ENCODE results near the gene GRB10. TPM values are rescaled to one million over a fixed set of nuclear protein-coding genes. Genes with fewer than 3 reads are reported as not detected.

Gene GRB10
- total and polyA plus RNA-seq, 2 of the 8 experiments (the other 6 are each of a cell fraction or from before 2014, with no cell fraction given) = 35.7 to 97.0 TPM

- Histone ChIP-seq H3K79me2 (ENCODE audit: control insufficient read depth in 1 of 2, insufficient read depth in 2 of 2, low read length in 2 of 2) (no peaks in the 10 kb centered on the region), H4K8ac (ENCODE audit: extremely low read depth, insufficient read depth, low read length) (no peak overlapping the region), H3K27ac (ENCODE audit: low read depth, low read length) (no peak overlapping the region), H3K14ac (ENCODE audit: insufficient read length) (no peak overlapping the region), H3K18ac (ENCODE audit: extremely low read depth, low read length) (no peak overlapping the region), H4K20me1 (replicated peaks in 1 of 2; ENCODE audit: control insufficient read depth in 1 of 2, insufficient read depth in 2 of 2, low read length in 2 of 2) (no peaks in the 10 kb centered on the region), H2BK5ac (ENCODE audit: low read depth, low read length) (no peak overlapping the region), H3K56ac (replicated peaks; ENCODE audit: insufficient read length, low read depth, low read length) (no peak overlapping the region), H3K4ac (replicated peaks; ENCODE audit: insufficient read length, low read depth, low read length) (no peak overlapping the region), H2BK20ac (ENCODE audit: low read length) (no peak overlapping the region), H3K27me3 (replicated peaks in 1 of 4; ENCODE audit: control insufficient read depth in 3 of 4, extremely low read depth in 1 of 4, insufficient read depth in 3 of 4, low read length in 3 of 4) (no peaks in the 10 kb centered on the region), H3K23ac (ENCODE audit: insufficient read length) (no peak overlapping the region), H3K79me1 (ENCODE audit: low read depth, low read length) (no peaks in the 10 kb centered on the region), H3K23me2 (ENCODE audit: low read depth, low read length) (no peaks in the 10 kb centered on the region), H3K4me2 (ENCODE audit: insufficient read depth in 1 of 2, low read depth in 2 of 2, low read length in 2 of 2) (no peak overlapping the region), H2BK120ac (replicated peaks; ENCODE audit: low read depth, low read length) (no peak overlapping the region), H2BK12ac (ENCODE audit: low read depth, low read length) (no peak overlapping the region), H4K5ac (ENCODE audit: insufficient read length, low read depth, low read length) (no peak overlapping the region), H2BK15ac (ENCODE audit: low read length) (no peak overlapping the region), H3K9ac (replicated peaks in 1 of 4; ENCODE audit: extremely low read depth in 1 of 4, low read depth in 3 of 4, low read length in 3 of 4) (no peak overlapping the region), H3K4me3 (ENCODE audit: extremely low read depth in 1 of 4, insufficient read depth in 2 of 4, low read depth in 3 of 4, low read length in 4 of 4) (no peak overlapping the region), H2AFZ (ENCODE audit: low read length) (no peak overlapping the region), H2AK5ac (ENCODE audit: low read depth, low read length) (no peak overlapping the region), H4K91ac (replicated peaks; ENCODE audit: insufficient read length, low read length) (no peak overlapping the region), H3K4me1 (replicated peaks in 1 of 4; ENCODE audit: control insufficient read depth in 3 of 4, insufficient read depth in 4 of 4, low read length in 3 of 4) (peaks cover 0 to 7% (median 0%) of the 10 kb centered on the region in 4 experiments; a peak in 1 of 7 replicates), H3K36me3 (ENCODE audit: control insufficient read depth in 2 of 4, insufficient read depth in 4 of 4, low read length in 3 of 4) (no peaks in the 10 kb centered on the region), H3K9me3 (ENCODE audit: insufficient read depth in 2 of 2, low read depth in 1 of 2, low read length in 1 of 2) (no peaks in the 10 kb centered on the region)
- FAIRE-seq (no peak), DNase-seq (ENCODE audit: low read depth in 1 of 2, low spot score in 2 of 2) (no peak)
- CTCF ChIA-PET (ENCODE audit: partially characterized antibody) = no interaction called here
- TF ChIP-seq, protein P1, sequence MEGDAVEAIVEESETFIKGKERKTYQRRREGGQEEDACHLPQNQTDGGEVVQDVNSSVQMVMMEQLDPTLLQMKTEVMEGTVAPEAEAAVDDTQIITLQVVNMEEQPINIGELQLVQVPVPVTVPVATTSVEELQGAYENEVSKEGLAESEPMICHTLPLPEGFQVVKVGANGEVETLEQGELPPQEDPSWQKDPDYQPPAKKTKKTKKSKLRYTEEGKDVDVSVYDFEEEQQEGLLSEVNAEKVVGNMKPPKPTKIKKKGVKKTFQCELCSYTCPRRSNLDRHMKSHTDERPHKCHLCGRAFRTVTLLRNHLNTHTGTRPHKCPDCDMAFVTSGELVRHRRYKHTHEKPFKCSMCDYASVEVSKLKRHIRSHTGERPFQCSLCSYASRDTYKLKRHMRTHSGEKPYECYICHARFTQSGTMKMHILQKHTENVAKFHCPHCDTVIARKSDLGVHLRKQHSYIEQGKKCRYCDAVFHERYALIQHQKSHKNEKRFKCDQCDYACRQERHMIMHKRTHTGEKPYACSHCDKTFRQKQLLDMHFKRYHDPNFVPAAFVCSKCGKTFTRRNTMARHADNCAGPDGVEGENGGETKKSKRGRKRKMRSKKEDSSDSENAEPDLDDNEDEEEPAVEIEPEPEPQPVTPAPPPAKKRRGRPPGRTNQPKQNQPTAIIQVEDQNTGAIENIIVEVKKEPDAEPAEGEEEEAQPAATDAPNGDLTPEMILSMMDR (IDR thresholded peaks at IDR 0.05; ENCODE audit: control extremely low read depth in 1 of 3, insufficient read depth in 1 of 3, low read depth in 1 of 3, low read length in 3 of 3) = no peak
- TF ChIP-seq SP1 (IDR thresholded peaks at IDR 0.05; ENCODE audit: low read depth, low read length) (no peak), EGR1 (IDR thresholded peaks at IDR 0.05; ENCODE audit: borderline replicate concordance, low read depth, low read length) (no peak), RXRA (IDR thresholded peaks at IDR 0.05; ENCODE audit: insufficient read depth, low read depth, low read length) (no peak), NRF1 (IDR thresholded peaks at IDR 0.05; ENCODE audit: low read depth, low read length) (no peak), TAF1 (IDR thresholded peaks at IDR 0.05; ENCODE audit: low read depth, low read length) (no peak), MAX (IDR thresholded peaks at IDR 0.05) (no peak), PHF8 (conservative IDR thresholded peaks at IDR 0.05; ENCODE audit: low read depth, low read length) (no peak), EZH2 (IDR thresholded peaks at IDR 0.05; ENCODE audit: low read depth, low read length, severe bottlenecking) (no peak)
- WGBS, 2 experiments (ENCODE audit: extremely low coverage in 1 of 2, insufficient coverage in 1 of 2, insufficient read length in 1 of 2, insufficient replicate concordance in 2 of 2, low coverage in 1 of 2, low lambda C conversion rate in 2 of 2, missing lambda C conversion rate in 1 of 2) = 92% methylated on average over 4 of the region's 4 CpGs; no CpG with 5 or more reads in 1 of the 2 experiments
- POLR2A ChIA-PET (ENCODE audit: partially characterized antibody) = no interaction called here
These were observed 42.2 kb upstream of the GRB10 start for GRCh38 chr7:50824882-50825281.

Data from H1 (cell line).